GM21737 (cell line): Measurements from ENCODE around the gene EPS8L1.
"Not testable (repeated sequence)": the region's sequence is repeated elsewhere in the genome, so short reads cannot be mapped to it uniquely, and the experiment has no call there.

Experiments used
- ATAC-seq: cut with Tn5 transposase; IDR thresholded peaks from one replicate; pipeline ENCODE4 v1.9.1; 2021; ENCODE audit warnings: mild to moderate bottlenecking, moderate library complexity; ENCODE audit not compliant: unreplicated experiment

The EPS8L1 gene

GRCh38 chr19:55075371-55075998 is at the start of gene EPS8L1:
Gene EPS8L1, plus strand, starts transcription at chr19:55075869. Its CDS starts 576 bp downstream, at chr19:55076445.
- no peak for ATAC-seq

- not testable (repeated sequence) for ATAC-seq
Observed at GRCh38 chr19:55027140-55027471, 48.6 kb upstream of the EPS8L1 start.

GRCh38 chr19:55027472-55028337 is 48.0 kb upstream of the EPS8L1 start:
- ATAC-seq, result no peak

- no peak for ATAC-seq
Observed at GRCh38 chr19:55028757-55029156, 46.9 kb upstream of the EPS8L1 start.

GRCh38 chr19:55031178-55031577 is 44.5 kb upstream of the EPS8L1 start:
- no peak for ATAC-seq

GRCh38 chr19:55032170-55032800 is 43.4 kb upstream of the EPS8L1 start:
- no peak for ATAC-seq

- ATAC-seq, result not testable (repeated sequence)
Observed at GRCh38 chr19:55032976-55033643, 42.6 kb upstream of the EPS8L1 start.

GRCh38 chr19:55034751-55035150 is 40.9 kb upstream of the EPS8L1 start:
- no peak for ATAC-seq

GRCh38 chr19:55036058-55036457 is 39.6 kb upstream of the EPS8L1 start:
- no peak for ATAC-seq

GRCh38 chr19:55037603-55038002 is 38.1 kb upstream of the EPS8L1 start:
- not testable (repeated sequence) for ATAC-seq

GRCh38 chr19:55040654-55041053 is 35.0 kb upstream of the EPS8L1 start:
- not testable (repeated sequence) for ATAC-seq

- no peak for ATAC-seq
Observed at GRCh38 chr19:55041244-55041626, 34.4 kb upstream of the EPS8L1 start.

GRCh38 chr19:55041627-55042343 is 33.9 kb upstream of the EPS8L1 start:
- ATAC-seq, result no peak

GRCh38 chr19:55042344-55042678 is 33.4 kb upstream of the EPS8L1 start:
- no peak for ATAC-seq

- ATAC-seq, result no peak
Observed at GRCh38 chr19:55042688-55043087, 33.0 kb upstream of the EPS8L1 start.

GRCh38 chr19:55044286-55044685 is 31.4 kb upstream of the EPS8L1 start:
- no peak for ATAC-seq

- no peak for ATAC-seq
Observed at GRCh38 chr19:55044771-55045716, 30.6 kb upstream of the EPS8L1 start.

GRCh38 chr19:55046975-55047622 is 28.6 kb upstream of the EPS8L1 start:
- no peak for ATAC-seq

GRCh38 chr19:55047951-55048350 is 27.7 kb upstream of the EPS8L1 start:
- no peak for ATAC-seq
